Duodenal mucosa (tissue), 2 donors: Measurements from ENCODE around the gene PRKG1.

ENCODE experiments used
- H3K27ac ChIP-seq: one replicate; pipeline ENCODE4 v1.7.0; 2013; ENCODE audit warnings: low read depth, low read length
- H3K27me3 ChIP-seq, 2 donors: one replicate each; pipeline ENCODE4 v1.7.0; 2013; ENCODE audit warnings: low read length in 2 of 2, control low read depth in 1 of 2; ENCODE audit not compliant: insufficient read depth in 2 of 2, control insufficient read depth in 1 of 2
- H3K36me3 ChIP-seq, 2 donors: one replicate each; pipeline ENCODE4 v1.7.0; 2013; ENCODE audit warnings: low read length in 2 of 2, control low read depth in 1 of 2; ENCODE audit not compliant: insufficient read depth in 2 of 2, control insufficient read depth in 1 of 2
- H3K4me1 ChIP-seq, 2 donors: one replicate each; pipeline ENCODE4 v1.7.0; 2013; ENCODE audit warnings: low read length in 2 of 2, control low read depth in 1 of 2; ENCODE audit not compliant: insufficient read depth in 2 of 2, control insufficient read depth in 1 of 2
- H3K4me3 ChIP-seq, 2 donors: one replicate each; pipeline ENCODE4 v1.7.0; 2013; ENCODE audit warnings: low read length in 2 of 2, low read depth in 1 of 2
- H3K9ac ChIP-seq, 2 donors: one replicate each; pipeline ENCODE4 v1.7.0; 2013; ENCODE audit warnings: low read length in 2 of 2, low read depth in 1 of 2
- H3K9me3 ChIP-seq, 2 donors: one replicate each; pipeline ENCODE4 v1.7.0; 2013; ENCODE audit warnings: low read length in 2 of 2, control low read depth in 1 of 2; ENCODE audit not compliant: control insufficient read depth in 1 of 2

PRKG1 gene

DNA sequence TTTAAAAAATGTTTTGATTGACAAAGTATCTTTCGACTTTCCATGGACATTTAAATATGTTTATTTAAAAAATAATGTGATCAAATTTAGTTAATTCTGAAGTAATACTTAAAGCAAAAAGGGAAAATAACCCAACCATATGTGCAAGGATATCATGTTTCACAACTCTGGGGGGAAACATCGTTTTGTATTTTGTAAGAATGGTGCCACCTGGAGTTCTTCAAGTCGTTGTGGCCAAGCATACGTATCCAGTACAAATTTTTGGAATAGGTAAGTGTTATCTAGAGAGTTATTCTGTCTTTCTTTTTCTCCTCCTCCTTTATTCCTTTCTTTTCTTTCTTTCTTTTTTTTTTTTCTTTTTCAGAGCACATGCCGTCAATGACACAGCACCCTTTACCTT lies 801.3 kb downstream of the PRKG1 start:
- H3K9me3 ChIP-seq = no peaks in the 10 kb centered on the region
- peaks cover 0 to 3% of the 10 kb centered on the region in 2 donors for H3K4me1 ChIP-seq
- no peaks in the 10 kb centered on the region for H3K36me3 ChIP-seq
- H3K27ac ChIP-seq = no peak overlapping the region
- no peak overlapping the region for H3K9ac ChIP-seq
- H3K4me3 ChIP-seq = no peak overlapping the region
- H3K27me3 ChIP-seq = no peaks in the 10 kb centered on the region

DNA sequence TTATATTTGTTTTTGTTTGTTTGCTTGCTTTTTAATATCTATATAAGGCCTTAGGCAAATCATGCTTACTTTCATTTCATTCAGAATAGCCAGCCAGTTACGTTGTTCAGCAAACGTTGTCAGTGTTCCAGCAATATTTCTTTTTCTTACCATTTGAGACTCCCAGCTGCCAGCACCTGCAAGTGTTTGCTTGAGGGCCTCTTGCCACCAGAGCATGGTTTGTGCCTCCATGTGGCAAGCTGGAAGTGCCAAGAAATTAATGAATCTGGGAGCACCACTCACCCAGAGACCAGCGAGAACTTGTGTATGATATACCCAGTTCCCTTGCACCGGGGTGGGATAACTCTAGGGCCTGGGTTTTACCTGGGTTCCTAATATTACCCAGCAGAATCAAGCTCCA lies 802.2 kb downstream of the PRKG1 start:
- H3K4me1 ChIP-seq = peaks cover 0 to 3% of the 10 kb centered on the region in 2 donors
- H3K36me3 ChIP-seq = no peaks in the 10 kb centered on the region
- H3K27me3 ChIP-seq = no peaks in the 10 kb centered on the region
- no peak overlapping the region for H3K4me3 ChIP-seq
- no peak overlapping the region for H3K9ac ChIP-seq
- H3K27ac ChIP-seq = no peak overlapping the region
- H3K9me3 ChIP-seq = no peaks in the 10 kb centered on the region

- Histone ChIP-seq H3K4me1 (peaks cover 0 to 3% of the 10 kb centered on the region in 2 donors), H3K4me3 (no peak overlapping the region), H3K27ac (no peak overlapping the region), H3K27me3 (no peaks in the 10 kb centered on the region), H3K9ac (no peak overlapping the region), H3K36me3 (no peaks in the 10 kb centered on the region), H3K9me3 (no peaks in the 10 kb centered on the region)
These were observed 802.7 kb downstream of the PRKG1 start for GRCh38 chr10:51876979-51877378.

DNA sequence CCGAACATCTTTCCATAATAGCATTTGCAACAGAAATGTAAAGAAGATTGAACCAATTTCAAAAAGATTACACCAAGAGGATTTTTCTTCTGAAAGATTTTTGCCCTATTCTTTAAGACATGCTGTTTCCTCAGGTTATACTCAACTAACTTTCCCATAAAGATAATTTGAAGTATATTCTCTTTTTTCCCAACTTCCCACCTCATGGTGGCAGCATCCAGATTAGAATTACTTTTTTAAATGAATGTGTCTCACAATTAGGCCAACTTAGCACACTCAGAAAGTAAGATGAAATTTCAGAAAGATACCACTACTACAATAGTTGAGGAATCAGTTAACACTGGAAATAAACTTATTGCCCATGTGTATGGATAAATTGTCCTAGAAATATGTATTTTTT lies 803.3 kb downstream of the PRKG1 start:
- no peaks in the 10 kb centered on the region for H3K36me3 ChIP-seq
- H3K4me3 ChIP-seq = no peak overlapping the region
- H3K27me3 ChIP-seq = no peaks in the 10 kb centered on the region
- no peak overlapping the region for H3K9ac ChIP-seq
- H3K9me3 ChIP-seq = no peaks in the 10 kb centered on the region
- H3K27ac ChIP-seq = no peak overlapping the region
- peaks cover 0 to 3% of the 10 kb centered on the region in 2 donors for H3K4me1 ChIP-seq

DNA sequence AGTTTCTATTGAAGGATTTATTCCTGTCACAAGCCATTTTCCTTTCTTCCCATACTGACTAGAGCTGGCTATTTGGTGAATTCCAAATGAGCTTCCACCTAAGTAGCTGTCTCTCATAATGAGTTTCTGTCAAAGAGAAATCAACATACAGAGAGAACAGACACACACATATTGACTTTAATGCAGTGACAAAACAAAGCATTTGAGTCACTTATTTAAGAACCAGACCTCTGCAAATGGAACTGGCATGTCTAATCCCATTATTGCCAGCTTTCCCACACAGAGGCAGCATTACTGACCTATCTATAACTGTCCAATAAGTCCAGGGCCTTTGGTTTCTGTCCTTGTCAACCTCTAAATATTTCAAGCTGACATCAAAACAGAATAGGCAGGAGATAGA lies 804.4 kb downstream of the PRKG1 start:
- H3K4me3 ChIP-seq = no peak overlapping the region
- H3K36me3 ChIP-seq = no peaks in the 10 kb centered on the region
- no peak overlapping the region for H3K27ac ChIP-seq
- H3K9ac ChIP-seq = no peak overlapping the region
- peaks cover 0 to 3% of the 10 kb centered on the region in 2 donors for H3K4me1 ChIP-seq
- no peaks in the 10 kb centered on the region for H3K9me3 ChIP-seq
- H3K27me3 ChIP-seq = no peaks in the 10 kb centered on the region

DNA sequence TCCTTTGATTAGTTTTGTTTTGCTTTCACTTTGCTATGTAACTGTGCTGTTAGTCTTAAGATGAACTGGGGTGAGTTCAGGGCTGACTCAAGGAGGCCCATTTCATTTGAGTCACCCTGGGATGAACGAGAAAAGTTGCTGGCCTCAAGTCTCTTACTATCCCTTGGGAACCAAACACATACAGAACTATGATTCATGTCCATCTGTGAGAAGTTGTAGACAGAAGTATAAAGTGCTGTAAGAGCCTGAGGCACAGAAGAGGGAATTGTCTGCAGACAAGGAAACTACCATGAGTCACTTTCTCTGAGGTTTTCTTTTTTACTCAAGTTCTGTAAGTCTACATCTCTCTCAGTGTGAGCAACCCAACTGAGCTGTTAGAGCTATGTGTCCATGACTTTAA lies 805.0 kb downstream of the PRKG1 start:
- Histone ChIP-seq H3K4me1 (peaks cover 0 to 3% of the 10 kb centered on the region in 2 donors), H3K27ac (no peak overlapping the region), H3K4me3 (no peak overlapping the region), H3K9me3 (no peaks in the 10 kb centered on the region), H3K27me3 (no peaks in the 10 kb centered on the region), H3K9ac (no peak overlapping the region), H3K36me3 (no peaks in the 10 kb centered on the region)

GRCh38 chr10:51881213-51881612 lies 806.9 kb downstream of the PRKG1 start:
- Histone ChIP-seq H3K27ac (no peak overlapping the region), H3K9ac (no peak overlapping the region), H3K27me3 (no peaks in the 10 kb centered on the region), H3K4me3 (no peak overlapping the region), H3K4me1 (peaks cover 0 to 3% of the 10 kb centered on the region in 2 donors), H3K36me3 (no peaks in the 10 kb centered on the region), H3K9me3 (no peaks in the 10 kb centered on the region)

- H3K27ac ChIP-seq = no peak overlapping the region
- H3K9me3 ChIP-seq = no peaks in the 10 kb centered on the region
- H3K9ac ChIP-seq = no peak overlapping the region
These were observed 812.3 kb downstream of the PRKG1 start for GRCh38 chr10:51886438-51887068.

GRCh38 chr10:51888263-51888662 lies 814.0 kb downstream of the PRKG1 start:
- Histone ChIP-seq H3K27me3 (no peaks in the 10 kb centered on the region), H3K36me3 (no peaks in the 10 kb centered on the region), H3K4me1 (no peaks in the 10 kb centered on the region), H3K4me3 (no peak overlapping the region), H3K27ac (no peak overlapping the region), H3K9ac (no peak overlapping the region), H3K9me3 (no peaks in the 10 kb centered on the region)

More at GRCh38 chr10:51886438-51887068, 812.3 kb downstream of the PRKG1 start:
- Histone ChIP-seq H3K27me3 (no peaks in the 10 kb centered on the region), H3K36me3 (no peaks in the 10 kb centered on the region), H3K4me1 (no peaks in the 10 kb centered on the region), H3K4me3 (no peak overlapping the region)

GRCh38 chr10:51892313-51892712 lies 818.0 kb downstream of the PRKG1 start:
- H3K9ac ChIP-seq = no peak overlapping the region
- no peaks in the 10 kb centered on the region for H3K9me3 ChIP-seq
- H3K27me3 ChIP-seq = no peaks in the 10 kb centered on the region
- H3K4me3 ChIP-seq = no peak overlapping the region
- H3K27ac ChIP-seq = no peak overlapping the region
- no peaks in the 10 kb centered on the region for H3K4me1 ChIP-seq
- H3K36me3 ChIP-seq = no peaks in the 10 kb centered on the region
